NCI-H2107 treated with DMSO at 0.1 percent for 48 hours (cell line): ENCODE measurements around the gene BCKDHB.
"Not testable (repeated sequence)": the region's sequence is repeated elsewhere in the genome, so short reads cannot be mapped to it uniquely, and the experiment has no call there.

Source experiments
- DNase-seq: peaks from one replicate; lab custom pipeline; 2025; ENCODE audit not compliant: unreplicated experiment; lab: John Stamatoyannopoulos, UW

BCKDHB gene

DNA sequence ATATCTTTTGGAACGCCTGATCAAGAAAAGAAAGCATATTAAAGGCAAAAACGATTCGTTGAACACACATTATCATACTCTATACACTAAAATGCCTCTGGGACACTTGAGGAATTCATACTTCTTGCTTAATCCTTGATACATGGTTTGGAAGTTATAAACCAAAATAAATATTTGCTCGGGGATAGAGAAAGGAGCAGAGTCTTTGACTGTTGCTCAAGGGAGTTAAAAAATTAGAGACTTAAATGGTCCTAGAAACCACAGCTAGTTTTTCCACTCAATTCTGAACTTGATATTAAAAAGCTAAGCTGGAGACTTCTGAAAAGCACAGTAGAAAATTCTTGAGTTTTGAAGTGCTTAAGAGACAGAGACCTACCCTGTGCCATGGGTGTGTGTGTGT lies 98.9 kb downstream of the BCKDHB start:
- no peak for DNase-seq

DNA sequence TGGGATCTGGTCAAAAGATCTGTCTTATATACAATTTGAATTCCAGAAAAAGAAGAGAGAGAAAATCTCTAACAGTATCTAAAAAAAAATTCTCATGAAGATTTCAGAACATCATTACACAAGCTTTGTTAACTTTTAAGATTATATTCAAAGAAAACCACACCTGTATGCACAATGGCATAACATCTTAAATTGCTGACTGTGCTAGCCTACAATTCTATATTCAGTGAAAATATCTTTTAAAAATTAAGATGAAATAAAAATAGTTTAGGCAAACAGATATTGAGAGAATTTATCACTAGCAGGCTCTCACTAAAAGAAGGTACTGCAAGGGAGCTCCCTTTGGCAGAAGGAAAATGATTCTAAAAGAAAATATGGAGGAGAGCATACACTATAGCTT lies 100.3 kb downstream of the BCKDHB start:
- no peak for DNase-seq

GRCh38 chr6:80209430-80209829 lies 103.0 kb downstream of the BCKDHB start:
- DNase-seq: no peak

- peak; percentile 67 for DNase-seq
Observed at GRCh38 chr6:80210618-80211017, 104.1 kb downstream of the BCKDHB start.

GRCh38 chr6:80211286-80211685 lies 104.8 kb downstream of the BCKDHB start:
- no peak for DNase-seq

GRCh38 chr6:80211890-80212289 lies 105.4 kb downstream of the BCKDHB start:
- DNase-seq: not testable (repeated sequence)

DNA sequence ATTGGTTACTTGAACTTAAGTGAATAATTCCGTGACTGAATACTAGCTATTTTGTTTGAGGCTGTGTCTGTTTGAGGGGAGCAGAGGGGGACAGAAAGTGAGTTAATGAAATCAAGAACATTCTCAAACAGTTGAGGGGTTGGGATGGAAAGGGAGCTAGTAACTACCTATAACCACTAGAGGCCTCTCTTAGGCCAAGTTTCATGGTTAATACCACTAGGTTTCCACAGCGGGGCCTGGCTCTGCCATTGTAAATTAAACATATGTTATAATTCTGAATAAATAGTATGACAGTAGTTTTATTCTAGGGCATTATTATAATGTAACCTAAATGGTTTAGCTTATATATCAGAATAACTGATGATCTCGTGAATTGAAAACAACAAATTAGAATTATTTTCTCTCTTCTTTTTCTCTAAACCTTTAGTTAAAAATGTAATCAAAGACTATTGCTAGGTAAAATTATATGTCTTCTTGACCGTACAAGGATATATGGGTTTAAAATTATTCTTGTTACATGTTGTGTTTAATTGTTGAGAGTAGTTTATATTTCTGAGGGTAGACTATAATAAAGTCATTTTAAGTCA lies 108.1 kb downstream of the BCKDHB start:
- peak; percentile 37 for DNase-seq

- DNase-seq: no peak
Observed at GRCh38 chr6:80215063-80215462, 108.6 kb downstream of the BCKDHB start.

GRCh38 chr6:80217794-80218193 lies 111.3 kb downstream of the BCKDHB start:
- no peak for DNase-seq

DNA sequence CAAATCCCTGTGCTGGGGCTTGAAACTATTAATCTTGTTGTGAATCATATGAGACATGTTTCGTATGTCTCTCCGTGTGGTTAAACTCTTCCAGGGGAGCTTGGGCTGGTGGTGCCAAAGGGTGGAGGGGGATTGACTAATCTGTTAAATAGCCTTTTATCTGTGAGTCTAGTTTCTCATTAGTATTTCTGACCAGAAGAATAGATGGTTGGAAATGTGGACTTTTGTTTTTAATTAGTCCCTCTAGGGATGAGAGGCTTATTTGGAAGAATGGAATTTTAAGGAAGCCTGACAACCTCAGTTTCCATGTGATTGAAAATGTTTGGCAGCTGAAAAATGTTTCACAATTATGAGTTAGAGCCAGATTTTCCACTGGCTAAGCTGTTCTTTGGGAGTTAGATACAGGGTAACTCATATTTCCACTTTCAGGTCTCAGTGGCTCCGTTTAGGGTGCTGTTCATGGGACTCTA lies 117.3 kb downstream of the BCKDHB start:
- DNase-seq: no peak

DNA sequence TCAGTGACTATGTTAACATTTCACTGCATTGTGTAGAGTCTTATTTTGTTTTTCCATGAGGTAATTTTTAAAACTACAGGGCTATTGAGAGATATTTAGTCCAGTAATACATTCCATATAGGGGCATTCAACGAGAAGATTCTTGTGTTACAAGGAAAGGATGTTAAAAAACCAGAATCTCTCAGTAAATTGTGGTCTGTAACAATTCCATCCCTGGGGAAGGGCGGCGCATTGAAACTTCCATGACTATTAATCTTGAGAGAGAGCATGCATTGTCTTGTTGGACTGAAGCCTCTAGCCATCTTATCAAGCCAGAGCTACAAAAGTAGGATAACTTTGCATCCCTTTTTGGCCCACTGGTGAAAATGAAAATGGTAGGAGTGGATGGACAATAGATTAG lies 119.7 kb downstream of the BCKDHB start:
- no peak for DNase-seq

- DNase-seq: no peak
Observed at GRCh38 chr6:80226699-80227098, 120.2 kb downstream of the BCKDHB start.

GRCh38 chr6:80227545-80228105 lies 121.2 kb downstream of the BCKDHB start:
- DNase-seq: no peak

DNA sequence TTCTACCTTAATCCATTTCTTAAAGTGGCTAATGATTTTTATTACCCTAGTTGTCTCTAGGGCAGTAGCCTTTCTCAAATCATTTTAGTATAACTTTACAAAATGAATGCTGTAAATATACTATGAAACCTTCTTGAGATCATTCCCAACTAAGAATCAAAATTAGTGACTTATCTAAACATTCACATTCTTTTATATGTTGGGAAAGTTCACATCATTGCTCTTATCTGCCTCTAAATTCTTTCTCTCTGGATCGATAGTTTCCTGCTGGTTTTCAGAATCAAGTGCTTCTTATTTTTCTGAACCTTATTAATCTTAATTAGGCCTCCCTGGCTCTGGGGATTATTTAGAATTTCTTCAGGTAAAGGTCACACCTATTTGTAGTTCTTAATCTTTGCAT lies 126.8 kb downstream of the BCKDHB start:
- DNase-seq: no peak

DNA sequence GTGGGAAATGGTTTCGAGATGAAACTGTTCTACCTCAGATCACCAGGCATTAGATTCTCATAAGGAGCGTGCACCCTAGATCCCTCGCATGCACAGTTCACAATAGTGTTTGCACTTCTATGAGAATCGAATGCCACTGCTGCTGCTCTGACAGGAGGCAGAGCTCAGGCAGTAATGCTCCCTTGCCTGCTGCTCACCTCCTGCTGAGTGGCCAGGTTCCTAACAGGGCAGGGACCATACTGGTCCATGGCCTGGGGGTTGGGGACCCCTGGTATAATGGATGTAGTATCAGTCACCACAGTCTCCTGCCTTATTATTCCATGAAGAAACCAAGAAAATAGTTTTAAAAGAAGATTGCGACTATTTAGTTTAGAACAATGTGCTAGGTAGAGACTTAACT lies 127.5 kb downstream of the BCKDHB start:
- no peak for DNase-seq

GRCh38 chr6:80234401-80234800 lies 127.9 kb downstream of the BCKDHB start:
- no peak for DNase-seq

DNA sequence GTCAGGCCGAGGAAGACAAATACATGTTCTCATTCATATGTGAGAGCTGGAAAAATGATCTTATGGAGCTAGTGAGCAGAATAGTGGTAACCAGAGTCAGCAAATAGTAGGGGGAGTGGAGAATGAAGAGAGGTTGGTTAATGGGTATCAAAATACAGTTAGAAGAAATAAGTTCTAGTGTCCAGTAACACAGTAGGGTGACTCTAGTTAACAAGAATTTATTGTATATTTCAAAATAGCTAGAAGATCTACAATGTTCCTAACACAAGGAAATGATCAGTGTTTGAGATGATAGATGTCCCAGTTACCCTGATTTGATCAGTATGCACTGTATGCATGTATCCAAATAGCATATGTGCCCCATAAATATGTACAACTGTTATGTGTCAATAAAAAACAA lies 128.4 kb downstream of the BCKDHB start:
- DNase-seq: no peak

DNA sequence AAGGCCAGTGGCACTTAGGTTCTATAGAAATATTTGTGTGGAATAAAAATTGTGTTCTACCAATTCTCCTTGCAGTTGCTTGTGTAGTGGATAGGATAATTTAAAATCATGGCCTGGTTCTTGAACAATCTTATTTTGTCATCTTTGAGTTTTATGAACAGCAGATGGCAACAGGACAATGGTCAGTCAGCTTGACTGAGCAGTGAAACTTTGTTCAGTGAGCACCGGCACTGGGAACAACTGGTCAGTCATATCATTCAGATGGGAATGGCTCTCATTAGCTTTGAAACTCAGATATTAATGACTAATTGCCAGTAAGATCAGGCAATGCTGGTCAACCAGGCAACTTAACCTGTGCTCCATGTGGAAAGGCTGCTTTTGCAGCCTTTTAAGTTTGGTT lies 129.2 kb downstream of the BCKDHB start:
- DNase-seq: no peak

- DNase-seq: not testable (repeated sequence)
Observed at GRCh38 chr6:80238754-80239153, 132.3 kb downstream of the BCKDHB start.

DNA sequence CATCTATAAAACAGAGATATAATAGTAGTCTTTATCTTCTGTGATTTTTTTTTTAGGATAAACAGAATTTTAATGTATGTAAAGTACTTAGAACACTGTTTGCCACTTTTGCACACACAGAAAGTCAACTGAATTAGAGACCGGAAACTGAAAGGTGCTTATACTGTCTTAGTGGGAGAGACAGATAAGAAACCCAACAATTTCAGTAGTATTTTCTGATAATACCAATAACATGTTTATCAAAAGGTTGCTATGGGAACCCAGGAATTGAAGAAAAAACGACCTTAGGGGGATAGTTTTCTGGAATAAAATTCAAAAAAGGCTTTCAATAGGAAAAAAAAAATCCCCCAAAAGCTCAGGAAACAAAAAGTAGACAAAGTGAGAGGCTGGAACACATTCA lies 138.6 kb downstream of the BCKDHB start:
- DNase-seq: no peak

GRCh38 chr6:80249897-80250296 lies 143.4 kb downstream of the BCKDHB start:
- DNase-seq: no peak

DNA sequence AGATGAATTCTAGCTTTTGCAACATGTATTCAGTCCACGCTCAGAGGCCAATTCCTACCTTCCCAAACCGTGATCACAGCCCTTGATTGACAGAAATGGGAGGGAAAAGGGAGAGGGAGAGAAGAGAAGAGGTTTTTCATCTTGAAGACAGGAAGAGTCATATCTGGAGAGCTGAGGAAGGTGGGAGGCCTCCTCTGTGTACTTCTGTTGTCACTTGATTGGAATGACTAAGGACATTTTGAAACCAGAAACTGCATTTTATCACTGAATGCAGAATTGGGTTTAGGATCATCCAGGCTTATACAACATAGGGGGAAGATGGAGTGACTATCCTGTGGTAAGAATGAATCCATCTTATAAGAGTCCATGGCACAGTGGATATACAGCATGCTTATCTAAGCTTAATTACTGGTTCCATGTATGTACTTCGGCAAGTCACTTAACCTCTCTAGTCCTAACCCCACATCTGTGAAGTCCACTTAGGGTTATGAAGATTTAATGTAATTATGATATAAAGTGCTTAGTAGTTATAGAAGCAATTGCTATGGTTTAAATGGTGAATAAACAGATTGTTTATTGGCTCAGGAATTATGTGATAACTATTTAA lies 144.0 kb downstream of the BCKDHB start:
- no peak for DNase-seq

DNA sequence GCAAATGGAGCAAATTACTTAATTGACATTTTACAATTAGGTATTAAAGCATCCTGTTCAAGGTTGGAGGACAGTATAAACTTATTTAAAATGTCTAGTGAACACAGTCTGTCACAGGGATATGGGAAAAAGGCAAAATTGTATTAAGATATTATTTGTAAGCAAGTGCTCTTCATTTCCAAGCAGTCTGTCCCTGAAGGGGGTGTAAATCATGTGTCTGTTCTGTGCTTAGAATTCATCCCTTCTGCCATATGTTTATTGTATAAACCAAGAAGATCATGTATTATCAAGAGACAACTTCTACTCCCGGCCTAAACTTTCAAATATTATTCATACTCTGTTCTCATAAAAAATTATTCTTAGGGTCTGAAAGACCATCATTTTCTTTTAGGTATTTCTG lies 144.8 kb downstream of the BCKDHB start:
- no peak for DNase-seq
